ENCODE results near the gene AKNA.

Gene AKNA

DNA sequence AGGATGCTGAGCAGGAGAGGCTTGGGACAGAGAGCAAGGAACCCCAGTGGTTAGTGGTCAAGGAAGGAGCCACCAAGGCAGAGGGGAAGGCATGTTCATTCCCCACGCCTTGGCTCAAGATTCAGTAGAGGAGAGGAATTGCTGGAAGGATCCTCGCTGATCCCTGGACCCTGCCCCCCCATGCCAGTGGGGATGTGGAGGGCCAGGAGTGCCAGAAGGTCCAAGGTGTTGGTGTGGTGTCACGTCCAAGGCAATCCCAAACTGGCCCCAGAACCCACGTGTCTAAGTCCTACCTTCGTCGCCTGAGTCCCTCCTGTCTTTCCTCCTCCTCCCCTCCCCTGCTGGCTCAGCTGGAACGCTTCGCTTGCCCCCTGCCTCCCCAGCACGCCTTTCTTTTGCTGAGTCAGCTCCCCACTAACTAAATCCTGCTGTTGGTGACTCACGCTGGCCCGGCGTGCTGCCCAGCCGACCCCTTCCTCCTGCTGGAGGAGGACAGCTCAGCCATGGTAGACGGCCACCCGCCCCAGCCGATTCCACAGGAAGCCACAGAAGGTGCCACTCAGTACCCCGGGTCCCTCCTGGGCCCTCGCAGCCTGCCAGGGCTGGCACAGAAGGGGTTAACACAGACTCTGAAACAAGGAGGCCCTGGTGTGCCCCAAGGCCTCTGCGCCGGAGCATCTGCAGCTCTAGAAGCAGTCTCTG lies 102.5 kb downstream of the AKNA start:
- peak; percentile 91 for DNase-seq (ENCODE audit: low spot score)

GRCh38 chr9:114284316-114285060 lies 103.3 kb downstream of the AKNA start:
- no peak for DNase-seq (ENCODE audit: low spot score)
